HCT116 (cell line): ENCODE measurements around the gene COLEC11. TPM values are rescaled to one million over a fixed set of nuclear protein-coding genes. Genes with fewer than 3 reads are reported as not detected.

Source experiments
- ATAC-seq: fragments of 200-7000 bp; cut with Tn5 transposase; 2 replicates; pipeline ENCODE4 v1.9.1; 2020; ENCODE audit warnings: mild to moderate bottlenecking, moderate library complexity
- BruUV-seq: library from RNA; stranded (reverse); fragments of 400-500 nt; replicated peaks from 2 replicates; lab custom pipeline; 2021; lab: Mats Ljungman, UMichigan
- CTCF ChIA-PET: fragments of 300-600 bp; sonication (Branson Sonifier 250); formaldehyde crosslinking; loops from one replicate; lab custom pipeline; 2021; ENCODE audit warnings: antibody characterized with exemption; lab: Charles Lee
- POLR2A ChIA-PET: fragments of 300-600, 350-600 bp; sonication (Branson Sonifier 250); formaldehyde crosslinking; loops from one replicate; lab custom pipeline; 2021; ENCODE audit warnings: antibody characterized with exemption; lab: Charles Lee
- RAD21 ChIA-PET, 2 experiments: fragments of 300-600 bp; sonication (Branson Sonifier 250); formaldehyde crosslinking; loops; one replicate each; lab custom pipeline; 2023; ENCODE audit warnings: low total read pairs in 2 of 2; ENCODE audit not compliant: uncharacterized antibody in 2 of 2, unreplicated experiment in 2 of 2, low non-redundant PET in 1 of 2; lab: Charles Lee
- DNase-seq: peaks from one replicate; pipeline ENCODE4 v3.0.0-alpha.2; 2010; ENCODE audit warnings: low read depth, low spot score
- H2AFZ ChIP-seq: fragments of 200-600 bp; shearing (Covaris generic), sonication (generic); 2 replicates; pipeline ENCODE4 v1.6.1; 2017; ENCODE audit warnings: low read depth, mixed run types, mixed read lengths, antibody characterized with exemption, low read length; ENCODE audit not compliant: poor library complexity, severe bottlenecking
- H3K27ac ChIP-seq: 2 replicates; pipeline ENCODE4 v1.5.1; 2012; ENCODE audit warnings: low read depth, low read length
- H3K27me3 ChIP-seq: fragments of 200-600 bp; sonication (generic); 2 replicates; pipeline ENCODE4 v1.6.1; 2016; ENCODE audit warnings: mixed run types, low read length, mixed read lengths; ENCODE audit not compliant: insufficient read depth
- H3K36me3 ChIP-seq, 2 experiments: fragments of 200-500 bp in 1 of 2; fragments of 200-600 bp in 1 of 2; sonication (Bioruptor generic) in 1 of 2; sonication (generic) in 1 of 2; 2 replicates each; pipeline versions ENCODE4 v1.5.1 to v1.6.1; 2014 to 2016; ENCODE audit warnings: low read length in 2 of 2, inconsistent platforms in 1 of 2, mixed read lengths in 1 of 2, mixed run types in 1 of 2; ENCODE audit not compliant: insufficient read depth in 2 of 2, control insufficient read depth in 1 of 2
- H3K4me1 ChIP-seq, 2 experiments: fragments of 200-600 bp in 1 of 2; sonication (generic) in 1 of 2; 2 replicates each; pipeline versions ENCODE4 v1.5.1 to v1.6.1; 2012 to 2017; ENCODE audit warnings: low read length in 2 of 2, inconsistent platforms in 1 of 2, mild to moderate bottlenecking in 1 of 2, mixed read lengths in 1 of 2, mixed run types in 1 of 2, moderate library complexity in 1 of 2; ENCODE audit not compliant: insufficient read depth in 2 of 2, control insufficient read depth in 1 of 2
- H3K4me2 ChIP-seq: fragments of 200-600 bp; sonication (generic); 2 replicates; pipeline ENCODE4 v1.6.1; 2017; ENCODE audit warnings: mixed run types, low read length, mixed read lengths
- H3K4me3 ChIP-seq, 2 experiments: fragments of 200-600 bp in 1 of 2; sonication (generic) in 1 of 2; replicated peaks in 1 of 2; 2 replicates each; pipeline ENCODE4 v1.5.1; 2011 to 2016; ENCODE audit warnings: low read length in 2 of 2, control low read depth in 1 of 2, low read depth in 1 of 2, mild to moderate bottlenecking in 1 of 2, mixed read lengths in 1 of 2, mixed run types in 1 of 2
- H3K79me2 ChIP-seq: fragments of 200-600 bp; sonication (generic); 2 replicates; pipeline ENCODE4 v1.6.1; 2017; ENCODE audit warnings: mild to moderate bottlenecking, mixed run types, low read length, moderate library complexity, mixed read lengths; ENCODE audit not compliant: insufficient read depth
- H3K9ac ChIP-seq: fragments of 200-600 bp; sonication (generic); 2 replicates; pipeline ENCODE4 v1.6.1; 2016; ENCODE audit warnings: low read length, mixed read lengths
- H3K9me2 ChIP-seq: fragments of 200-600 bp; sonication (generic), shearing (Covaris generic); 2 replicates; pipeline ENCODE4 v1.6.1; 2017; ENCODE audit warnings: mixed run types, mild to moderate bottlenecking, moderate library complexity; ENCODE audit not compliant: insufficient read depth
- H3K9me3 ChIP-seq, 2 experiments: fragments of 200-500 bp in 1 of 2; fragments of 200-600 bp in 1 of 2; sonication (Bioruptor generic) in 1 of 2; sonication (generic) in 1 of 2; 2 replicates each; pipeline ENCODE4 v1.6.1; 2014 to 2017; ENCODE audit warnings: low read length in 2 of 2, mixed read lengths in 2 of 2, inconsistent platforms in 1 of 2, low read depth in 1 of 2, mild to moderate bottlenecking in 1 of 2, mixed run types in 1 of 2, moderate library complexity in 1 of 2; ENCODE audit not compliant: control insufficient read depth in 1 of 2, insufficient read depth in 1 of 2
- H4K20me1 ChIP-seq: fragments of 200-600 bp; sonication (generic), shearing (Covaris generic); 2 replicates; pipeline ENCODE4 v1.6.1; 2017; ENCODE audit warnings: mixed run types, mild to moderate bottlenecking, moderate library complexity; ENCODE audit not compliant: insufficient read depth
- CEBPB ChIP-seq: IDR thresholded peaks from 2 replicates; pipeline ENCODE4 v1.6.1; 2012; ENCODE audit warnings: low read depth
- EZH2phosphoT487 ChIP-seq: fragments of 200-600 bp; IDR thresholded peaks from 2 replicates; pipeline ENCODE4 v1.6.1; 2018; ENCODE audit warnings: antibody characterized with exemption, borderline replicate concordance
- POLR2A ChIP-seq: IDR thresholded peaks from 2 replicates; pipeline ENCODE4 v1.7.0; 2011; ENCODE audit warnings: borderline replicate concordance; ENCODE audit not compliant: insufficient read depth, insufficient read length; ENCODE audit errors: extremely low read depth
- RAD21 ChIP-seq: IDR thresholded peaks from 2 replicates; pipeline ENCODE4 v1.6.1; 2012; ENCODE audit warnings: low read depth, mild to moderate bottlenecking
- TCF7L2 ChIP-seq: IDR thresholded peaks from 2 replicates; pipeline ENCODE4 v1.7.0; 2011; ENCODE audit warnings: borderline replicate concordance, inconsistent platforms; ENCODE audit not compliant: insufficient read depth, insufficient read length; ENCODE audit errors: extremely low read depth
- ZFX ChIP-seq: fragments of 450-650 bp; IDR thresholded peaks from 2 replicates; pipeline ENCODE4 v1.6.1; 2017
- ZNF274 ChIP-seq: fragments of 200-500 bp; sonication (Bioruptor generic); IDR thresholded peaks from 2 replicates; pipeline ENCODE4 v1.6.1; 2014; ENCODE audit warnings: mild to moderate bottlenecking, low read depth, low read length, inconsistent platforms
- intact Hi-C: fragments of 100-400 bp; cut with micrococcal nuclease; formaldehyde crosslinking; loops from 2 replicates; pipeline ENCODE4 v1.10.0; 2022
- total RNA-seq: library from RNA; stranded (reverse); gene quantifications from one replicate; pipeline ENCODE4 v1.2.1, GENCODE V29; 2021; ENCODE audit not compliant: unreplicated experiment
- TF ChIP-seq, protein P1 (sequence below): IDR thresholded peaks from 2 replicates; pipeline ENCODE4 v1.6.1; 2012; ENCODE audit warnings: low read depth
- TF ChIP-seq, protein P2 (sequence below): IDR thresholded peaks from 2 replicates; pipeline ENCODE4 v1.6.1; 2011; ENCODE audit warnings: mild to moderate bottlenecking, low read length, moderate library complexity; ENCODE audit not compliant: insufficient replicate concordance; ENCODE audit errors: extremely low read depth

The COLEC11 gene
- total RNA-seq, 1 experiment from 2014 or later: 0.15 TPM

DNA sequence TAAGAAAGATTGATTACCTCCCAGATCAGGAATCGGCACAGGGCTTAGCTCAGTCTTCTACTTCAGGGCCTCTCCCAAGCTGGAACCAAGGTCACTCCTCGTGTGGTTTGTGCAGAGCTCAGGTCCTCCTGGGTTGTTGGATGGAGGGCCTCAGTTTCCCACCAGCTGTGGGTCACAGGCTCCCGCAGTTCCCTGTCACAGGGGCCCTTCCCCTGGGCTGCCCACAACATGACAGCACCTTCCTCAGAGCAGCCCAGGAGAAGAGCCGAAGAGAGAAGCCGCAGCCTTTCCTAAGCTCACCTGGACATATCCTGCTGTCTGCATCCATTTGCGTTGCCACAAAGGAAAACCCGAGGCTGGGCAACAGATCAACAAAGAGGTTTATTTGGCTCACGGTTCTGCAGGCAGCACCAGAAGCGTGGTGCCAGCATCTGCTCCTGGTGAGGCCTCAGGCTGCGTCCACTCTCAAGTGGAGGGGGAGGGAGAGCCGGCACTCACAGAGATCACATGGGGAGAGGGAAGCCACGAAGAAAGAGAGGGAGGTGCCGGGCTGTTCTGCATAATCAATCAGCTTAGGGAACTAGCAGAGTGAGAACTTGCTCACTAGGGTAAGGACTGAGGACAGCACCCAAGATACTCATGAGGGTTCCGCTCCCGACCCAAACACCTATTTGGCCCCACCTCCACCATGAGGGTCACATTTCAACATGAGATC, 50.1 kb downstream of the COLEC11 start (continued):
- TF ChIP-seq, protein P1, sequence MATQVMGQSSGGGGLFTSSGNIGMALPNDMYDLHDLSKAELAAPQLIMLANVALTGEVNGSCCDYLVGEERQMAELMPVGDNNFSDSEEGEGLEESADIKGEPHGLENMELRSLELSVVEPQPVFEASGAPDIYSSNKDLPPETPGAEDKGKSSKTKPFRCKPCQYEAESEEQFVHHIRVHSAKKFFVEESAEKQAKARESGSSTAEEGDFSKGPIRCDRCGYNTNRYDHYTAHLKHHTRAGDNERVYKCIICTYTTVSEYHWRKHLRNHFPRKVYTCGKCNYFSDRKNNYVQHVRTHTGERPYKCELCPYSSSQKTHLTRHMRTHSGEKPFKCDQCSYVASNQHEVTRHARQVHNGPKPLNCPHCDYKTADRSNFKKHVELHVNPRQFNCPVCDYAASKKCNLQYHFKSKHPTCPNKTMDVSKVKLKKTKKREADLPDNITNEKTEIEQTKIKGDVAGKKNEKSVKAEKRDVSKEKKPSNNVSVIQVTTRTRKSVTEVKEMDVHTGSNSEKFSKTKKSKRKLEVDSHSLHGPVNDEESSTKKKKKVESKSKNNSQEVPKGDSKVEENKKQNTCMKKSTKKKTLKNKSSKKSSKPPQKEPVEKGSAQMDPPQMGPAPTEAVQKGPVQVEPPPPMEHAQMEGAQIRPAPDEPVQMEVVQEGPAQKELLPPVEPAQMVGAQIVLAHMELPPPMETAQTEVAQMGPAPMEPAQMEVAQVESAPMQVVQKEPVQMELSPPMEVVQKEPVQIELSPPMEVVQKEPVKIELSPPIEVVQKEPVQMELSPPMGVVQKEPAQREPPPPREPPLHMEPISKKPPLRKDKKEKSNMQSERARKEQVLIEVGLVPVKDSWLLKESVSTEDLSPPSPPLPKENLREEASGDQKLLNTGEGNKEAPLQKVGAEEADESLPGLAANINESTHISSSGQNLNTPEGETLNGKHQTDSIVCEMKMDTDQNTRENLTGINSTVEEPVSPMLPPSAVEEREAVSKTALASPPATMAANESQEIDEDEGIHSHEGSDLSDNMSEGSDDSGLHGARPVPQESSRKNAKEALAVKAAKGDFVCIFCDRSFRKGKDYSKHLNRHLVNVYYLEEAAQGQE: no peak
- TF ChIP-seq TCF7L2: no peak
- TF ChIP-seq CEBPB: no peak
- no peak for TF ChIP-seq EZH2phosphoT487
- no peak for TF ChIP-seq POLR2A
- TF ChIP-seq RAD21: no peak
- no peak for TF ChIP-seq ZNF274
- TF ChIP-seq ZFX: no peak

DNA sequence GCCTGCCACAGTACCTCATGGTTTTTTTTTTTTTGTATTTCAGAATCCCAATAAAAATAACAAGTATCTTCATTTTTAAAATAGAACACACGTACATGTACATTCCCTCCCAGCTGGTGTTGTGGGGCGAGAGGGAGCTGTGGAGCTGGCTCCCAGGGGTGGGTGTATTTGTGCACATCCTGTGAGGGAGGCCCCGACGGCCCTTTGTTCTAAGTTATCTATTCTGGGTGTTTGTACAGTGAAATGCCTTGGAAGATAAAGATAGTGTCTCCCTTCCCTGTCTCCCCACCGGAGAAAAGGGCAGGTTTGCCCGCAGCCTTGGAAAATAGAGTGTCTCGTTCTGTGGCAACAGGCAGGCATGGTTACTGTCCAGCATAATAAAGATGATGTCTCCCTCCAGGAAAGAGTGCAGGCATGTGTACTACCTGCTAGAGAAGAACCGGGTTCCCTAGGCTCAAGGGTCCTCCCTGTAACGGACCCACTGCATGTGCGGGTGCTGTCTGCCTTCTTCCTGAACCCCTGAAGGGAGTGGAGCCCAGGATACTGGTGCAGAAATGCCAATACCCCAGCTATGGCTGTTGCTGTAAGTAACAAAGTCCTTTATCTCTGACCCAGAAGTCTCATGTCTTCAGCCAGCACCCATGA, 51.0 kb downstream of the COLEC11 start:
- ATAC-seq: no peak
- Histone ChIP-seq H2AFZ (no peak overlapping the region), H3K79me2 (no peaks in the 10 kb centered on the region), H3K9ac (no peak overlapping the region), H3K36me3 (no peaks in the 10 kb centered on the region), H3K4me3 (no peak overlapping the region), H3K4me2 (no peak overlapping the region), H3K9me3 (no peaks in the 10 kb centered on the region), H3K9me2 (no peaks in the 10 kb centered on the region), H3K27ac (no peak overlapping the region), H4K20me1 (no peaks in the 10 kb centered on the region), H3K4me1 (peaks cover 0 to 4% of the 10 kb centered on the region in 2 experiments; a peak in 2 of 4 replicates), H3K27me3 (no peaks in the 10 kb centered on the region)
- RAD21 ChIA-PET: no interaction called here
- POLR2A ChIA-PET: no interaction called here
- CTCF ChIA-PET: interaction anchor here (1.1 kb wide), 1 partner anchor 223 kb away, joined by 3 read pairs; no protein-coding TSS in a partner anchor
- intact Hi-C loops: no loop called here
- BruUV-seq: no TSS peak
- TF ChIP-seq, protein P2, sequence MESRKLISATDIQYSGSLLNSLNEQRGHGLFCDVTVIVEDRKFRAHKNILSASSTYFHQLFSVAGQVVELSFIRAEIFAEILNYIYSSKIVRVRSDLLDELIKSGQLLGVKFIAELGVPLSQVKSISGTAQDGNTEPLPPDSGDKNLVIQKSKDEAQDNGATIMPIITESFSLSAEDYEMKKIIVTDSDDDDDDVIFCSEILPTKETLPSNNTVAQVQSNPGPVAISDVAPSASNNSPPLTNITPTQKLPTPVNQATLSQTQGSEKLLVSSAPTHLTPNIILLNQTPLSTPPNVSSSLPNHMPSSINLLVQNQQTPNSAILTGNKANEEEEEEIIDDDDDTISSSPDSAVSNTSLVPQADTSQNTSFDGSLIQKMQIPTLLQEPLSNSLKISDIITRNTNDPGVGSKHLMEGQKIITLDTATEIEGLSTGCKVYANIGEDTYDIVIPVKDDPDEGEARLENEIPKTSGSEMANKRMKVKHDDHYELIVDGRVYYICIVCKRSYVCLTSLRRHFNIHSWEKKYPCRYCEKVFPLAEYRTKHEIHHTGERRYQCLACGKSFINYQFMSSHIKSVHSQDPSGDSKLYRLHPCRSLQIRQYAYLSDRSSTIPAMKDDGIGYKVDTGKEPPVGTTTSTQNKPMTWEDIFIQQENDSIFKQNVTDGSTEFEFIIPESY: no peak
- DNase-seq: no peak
